Epithelial cell of proximal tubule (primary cell): ENCODE measurements around the gene MAN2B2. TPM values are rescaled to one million over a fixed set of nuclear protein-coding genes. Genes with fewer than 3 reads are reported as not detected.

ENCODE experiments used
- DNase-seq: peaks from one replicate; pipeline ENCODE4 v3.0.0-alpha.2; 2011; ENCODE audit warnings: low read depth
- H3K4me3 ChIP-seq: 2 replicates; pipeline ENCODE4 v1.5.1; 2011; ENCODE audit warnings: low read depth, mild to moderate bottlenecking, low read length
- CTCF ChIP-seq: conservative IDR thresholded peaks from 2 replicates; pipeline ENCODE4 v1.5.1; 2012; ENCODE audit warnings: low read depth, mild to moderate bottlenecking, low read length
- total RNA-seq: library from RNA; depleted of rRNA; stranded (reverse); fragments of >200 nt; gene quantifications from 2 replicates; pipeline ENCODE4 v1.2.3, GENCODE V29; 2015

MAN2B2 gene
- total RNA-seq, 1 donor from 2014 or later = 20.6 TPM

- TF ChIP-seq CTCF = no peak
- no peak overlapping the region for H3K4me3 ChIP-seq
- DNase-seq = no peak
Measured at GRCh38 chr4:6566391-6567190, 8.4 kb upstream of the MAN2B2 start.

- no peak for TF ChIP-seq CTCF
- H3K4me3 ChIP-seq = no peak overlapping the region
- DNase-seq = no peak
Measured at GRCh38 chr4:6567218-6567617, 7.8 kb upstream of the MAN2B2 start.

- no peak for DNase-seq
- no peak for TF ChIP-seq CTCF
- H3K4me3 ChIP-seq = no peak overlapping the region
Measured at GRCh38 chr4:6568148-6568547, 6.8 kb upstream of the MAN2B2 start.

GRCh38 chr4:6568689-6569332 lies 6.2 kb upstream of the MAN2B2 start:
- no peak overlapping the region for H3K4me3 ChIP-seq
- no peak for TF ChIP-seq CTCF
- DNase-seq = no peak

- TF ChIP-seq CTCF = no peak
- H3K4me3 ChIP-seq = no peak overlapping the region
- DNase-seq = no peak
Measured at GRCh38 chr4:6571608-6572007, 3.4 kb upstream of the MAN2B2 start.

- TF ChIP-seq CTCF = no peak
- no peak for DNase-seq
- H3K4me3 ChIP-seq = no peak overlapping the region
Measured at GRCh38 chr4:6573551-6573950, 1.4 kb upstream of the MAN2B2 start.
